Ecto neural progenitor cell (in vitro differentiated cells): ENCODE data around the gene PDYN.

Experiments used
- DNase-seq: peaks from one replicate; pipeline ENCODE4 v3.0.0-alpha.2; 2018; ENCODE audit warnings: low spot score

PDYN gene

GRCh38 chr20:1934721-1935573, 58.9 kb downstream of the PDYN start:
- no peak for DNase-seq

DNA sequence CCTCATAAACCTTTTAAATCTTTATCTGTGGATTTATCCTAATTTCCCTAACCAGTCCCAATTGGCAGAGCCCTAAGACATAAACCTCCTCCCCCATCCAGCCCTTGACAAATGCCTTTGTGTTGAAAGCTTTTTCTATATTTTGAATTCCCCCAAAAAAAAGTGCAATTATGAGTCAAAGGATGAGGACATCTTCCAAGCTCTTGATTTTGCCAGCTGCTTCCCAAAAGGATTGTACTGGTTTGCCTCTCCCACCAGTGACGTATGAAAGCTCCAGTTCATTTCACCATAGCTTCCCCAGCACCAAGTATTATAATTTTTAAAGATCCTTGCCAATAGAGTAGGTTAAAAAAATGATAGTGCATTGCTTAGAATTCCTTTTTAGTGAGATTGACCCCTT, 59.7 kb downstream of the PDYN start:
- DNase-seq, result no peak

GRCh38 chr20:1933465-1933870, 60.4 kb downstream of the PDYN start:
- no peak for DNase-seq

- DNase-seq, result no peak
Measured at GRCh38 chr20:1932971-1933370, 60.9 kb downstream of the PDYN start.

GRCh38 chr20:1931830-1932229, 62.0 kb downstream of the PDYN start:
- DNase-seq, result no peak

DNA sequence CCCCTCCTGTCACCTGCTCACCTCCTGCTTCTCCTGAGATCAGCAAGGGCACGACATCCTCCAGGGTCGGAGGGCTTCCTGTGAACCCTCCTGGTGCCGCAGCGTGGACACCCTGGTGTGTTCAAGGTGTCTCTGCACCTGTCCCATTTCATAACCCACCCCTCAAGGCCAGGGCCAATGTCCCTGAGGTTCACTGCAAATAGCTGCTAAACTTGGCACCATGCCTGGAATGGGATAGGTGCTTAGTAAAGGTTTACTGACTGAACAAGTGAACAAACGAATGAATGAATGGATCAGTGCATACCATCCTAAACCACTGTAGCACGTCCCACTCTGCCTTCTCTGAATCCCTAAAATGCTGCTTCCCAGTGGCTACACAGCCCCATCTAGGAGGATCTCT, 63.7 kb downstream of the PDYN start:
- DNase-seq, result no peak

DNA sequence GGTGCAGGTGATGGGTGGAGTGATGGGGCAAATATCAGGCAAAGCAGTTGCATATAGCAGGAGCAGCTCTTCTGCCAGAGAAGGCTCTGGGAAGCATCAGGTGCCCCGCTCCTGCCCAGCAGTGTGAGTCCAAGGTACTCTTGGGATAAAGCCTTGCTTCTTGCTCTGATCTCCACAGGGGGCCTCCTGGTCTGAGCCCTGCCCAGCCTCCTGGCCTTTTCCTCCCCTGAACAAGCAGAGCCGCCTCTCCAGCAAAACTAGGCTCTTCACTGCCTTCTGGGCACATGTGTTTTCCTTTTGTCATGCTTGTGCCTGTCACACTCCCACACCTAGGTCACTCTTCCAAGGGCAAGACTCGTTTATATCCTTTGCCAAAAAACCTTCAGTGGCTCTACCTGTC, 64.4 kb downstream of the PDYN start:
- no peak for DNase-seq

GRCh38 chr20:1928782-1929181, 65.1 kb downstream of the PDYN start:
- no peak for DNase-seq
